Tibial nerve (tissue), 4 donors: ENCODE measurements around the gene SELPLG. TPM values are rescaled to one million over a fixed set of nuclear protein-coding genes. Genes with fewer than 3 reads are reported as not detected.

Source experiments
- DNase-seq, 2 donors: peaks; one replicate each; pipeline ENCODE4 v3.0.0-alpha.2; 2019; ENCODE audit warnings: low spot score in 2 of 2
- H3K27ac ChIP-seq, 4 donors: fragments of 200-600 bp; sonication (generic) in 3 of 4; one replicate each; pipeline ENCODE4 v1.5.1; 2017 to 2019; ENCODE audit warnings: mild to moderate bottlenecking in 1 of 4
- H3K27me3 ChIP-seq, 2 donors: fragments of 200-600 bp; sonication (generic) in 1 of 2; one replicate each; pipeline versions ENCODE4 v1.5.1 to v1.6.0; 2017 to 2019
- H3K36me3 ChIP-seq, 3 donors: fragments of 200-600 bp; sonication (generic); one replicate each; pipeline ENCODE4 v1.5.1; 2018 to 2019
- H3K4me1 ChIP-seq, 4 donors: fragments of 200-600 bp; sonication (generic) in 3 of 4; one replicate each; pipeline ENCODE4 v1.5.1; 2017 to 2019
- H3K4me3 ChIP-seq, 4 donors: fragments of 200-600 bp; sonication (generic) in 3 of 4; one replicate each; pipeline ENCODE4 v1.5.1; 2017 to 2019; ENCODE audit warnings: mild to moderate bottlenecking in 1 of 4, moderate library complexity in 1 of 4
- H3K9me3 ChIP-seq, 4 donors: fragments of 200-600 bp; sonication (generic) in 3 of 4; one replicate each; pipeline ENCODE4 v1.5.1; 2017 to 2019
- EP300 ChIP-seq, 2 donors: sonication (generic); formaldehyde crosslinking; IDR thresholded peaks; one replicate each; pipeline ENCODE4 v1.6.1; 2017; ENCODE audit warnings: antibody characterized with exemption in 2 of 2, mild to moderate bottlenecking in 1 of 2
- POLR2A ChIP-seq, 2 donors: fragments of 450-650 bp; IDR thresholded peaks; one replicate each; pipeline ENCODE4 v1.6.1; 2017; ENCODE audit warnings: antibody characterized with exemption in 2 of 2, mild to moderate bottlenecking in 2 of 2, moderate library complexity in 2 of 2
- WGBS, 2 donors: methylation state at CpG; one replicate each; pipeline ENCODE4 v1.1.5; 2018; 5-methylcytosine and 5-hydroxymethylcytosine counted together
- small RNA-seq: library from RNA; depleted of rRNA; stranded (forward); fragments of <200 nt; gene quantifications from one replicate; pipeline ENCODE3, GENCODE V24; 2016
- total RNA-seq, 4 donors: library from RNA; depleted of rRNA; stranded (reverse); fragments of >200 nt; gene quantifications; one replicate each; pipeline ENCODE4 v1.1.0, GENCODE V29; 2016
- TF ChIP-seq, protein P1 (sequence below), 5 experiments: fragments of 200-600 bp in 3 of 5; fragments of 450-650 bp in 2 of 5; sonication (generic) in 3 of 5; IDR thresholded peaks; one replicate each; pipeline ENCODE4 v1.5.1; 2016 to 2019; ENCODE audit warnings: antibody characterized with exemption in 5 of 5, mild to moderate bottlenecking in 3 of 5, moderate library complexity in 2 of 5

Gene SELPLG
- total RNA-seq, 4 donors from 2014 or later, result 4.5 to 15.1 (median 9.2) TPM

DNA sequence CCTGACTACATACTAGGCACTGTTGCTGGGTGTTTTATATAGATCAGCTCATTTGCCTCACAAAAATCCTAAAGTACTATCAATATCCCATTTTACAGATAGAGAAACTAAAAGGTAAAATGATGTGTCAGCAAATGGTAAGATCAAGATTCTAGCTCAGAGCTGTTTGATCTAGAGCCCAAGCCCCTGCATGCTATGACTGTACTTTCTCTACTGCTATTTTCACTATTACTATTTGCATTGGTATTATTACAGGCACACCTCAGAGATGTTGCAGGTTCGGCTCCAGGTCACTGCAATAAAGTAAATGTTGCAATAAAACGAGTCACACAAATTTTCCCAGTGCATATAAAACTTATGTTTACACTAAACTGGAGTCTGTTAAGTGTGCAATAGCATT is 60.4 kb downstream of the SELPLG start:
- Histone ChIP-seq H3K27me3 (no peaks in the 10 kb centered on the region), H3K36me3 (peaks cover 0 to 21% (median 0%) of the 10 kb centered on the region in 3 donors), H3K9me3 (no peaks in the 10 kb centered on the region), H3K27ac (no peak overlapping the region), H3K4me3 (no peak overlapping the region), H3K4me1 (peaks cover 0 to 7% (median 3%) of the 10 kb centered on the region in 4 donors)
- TF ChIP-seq POLR2A (IDR thresholded peaks at IDR 0.05) (no peak), EP300 (IDR thresholded peaks at IDR 0.05) (no peak)
- TF ChIP-seq, protein P1, sequence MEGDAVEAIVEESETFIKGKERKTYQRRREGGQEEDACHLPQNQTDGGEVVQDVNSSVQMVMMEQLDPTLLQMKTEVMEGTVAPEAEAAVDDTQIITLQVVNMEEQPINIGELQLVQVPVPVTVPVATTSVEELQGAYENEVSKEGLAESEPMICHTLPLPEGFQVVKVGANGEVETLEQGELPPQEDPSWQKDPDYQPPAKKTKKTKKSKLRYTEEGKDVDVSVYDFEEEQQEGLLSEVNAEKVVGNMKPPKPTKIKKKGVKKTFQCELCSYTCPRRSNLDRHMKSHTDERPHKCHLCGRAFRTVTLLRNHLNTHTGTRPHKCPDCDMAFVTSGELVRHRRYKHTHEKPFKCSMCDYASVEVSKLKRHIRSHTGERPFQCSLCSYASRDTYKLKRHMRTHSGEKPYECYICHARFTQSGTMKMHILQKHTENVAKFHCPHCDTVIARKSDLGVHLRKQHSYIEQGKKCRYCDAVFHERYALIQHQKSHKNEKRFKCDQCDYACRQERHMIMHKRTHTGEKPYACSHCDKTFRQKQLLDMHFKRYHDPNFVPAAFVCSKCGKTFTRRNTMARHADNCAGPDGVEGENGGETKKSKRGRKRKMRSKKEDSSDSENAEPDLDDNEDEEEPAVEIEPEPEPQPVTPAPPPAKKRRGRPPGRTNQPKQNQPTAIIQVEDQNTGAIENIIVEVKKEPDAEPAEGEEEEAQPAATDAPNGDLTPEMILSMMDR (IDR thresholded peaks at IDR 0.05), result no peak
- 68 to 70% methylated on average over 2 of the region's 2 CpGs for WGBS, 2 donors
- no peak for DNase-seq

DNA sequence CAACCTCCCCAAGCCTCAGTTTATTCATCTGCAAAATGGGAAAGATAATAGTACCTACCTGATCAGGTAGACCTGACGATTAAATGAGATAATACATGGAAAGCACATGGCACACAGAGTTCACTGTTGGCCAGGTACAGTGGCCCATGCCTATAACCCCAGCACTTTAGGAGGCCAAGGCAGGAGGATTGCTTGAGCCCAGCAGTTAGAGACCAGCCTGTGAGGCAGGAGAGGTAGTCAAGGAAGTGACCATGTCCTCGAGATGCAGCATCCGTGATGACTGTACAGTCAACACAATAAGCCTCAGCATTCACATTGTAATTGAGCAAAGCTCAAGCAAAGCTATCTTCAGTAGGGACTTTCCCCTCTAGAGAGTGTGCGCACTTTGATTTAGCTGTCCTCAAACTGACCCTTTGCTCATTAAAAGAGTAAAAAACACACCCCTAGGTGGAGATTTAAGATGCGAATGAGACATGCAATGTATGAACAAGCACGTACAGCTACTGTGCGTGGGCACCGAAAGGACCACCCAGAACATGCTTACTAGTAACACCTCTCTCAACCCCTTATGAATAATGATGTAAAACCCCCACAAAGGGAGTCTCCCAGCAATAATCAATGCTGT is 61.4 kb downstream of the SELPLG start:
- Histone ChIP-seq H3K9me3 (no peaks in the 10 kb centered on the region), H3K27me3 (no peaks in the 10 kb centered on the region), H3K36me3 (peaks cover 0 to 31% (median 1%) of the 10 kb centered on the region in 3 donors), H3K4me1 (peaks cover 0 to 15% (median 4%) of the 10 kb centered on the region in 4 donors), H3K27ac (no peak overlapping the region), H3K4me3 (no peak overlapping the region)
- TF ChIP-seq, protein P1 (IDR thresholded peaks at IDR 0.05), result no peak
- TF ChIP-seq POLR2A (IDR thresholded peaks at IDR 0.05) (no peak), EP300 (IDR thresholded peaks at IDR 0.05) (no peak)
- DNase-seq, result no peak
- 68 to 70% methylated on average over 8 of the region's 8 CpGs for WGBS, 2 donors

Small RNAs within 50 kb of the gene (small RNA-seq; reads per million reads assigned to genes)
- not detected for gene RNU7-169P

Other genes with a start within 250 kb of the SELPLG start
- gene FICD, start 118.6 kb downstream of the SELPLG start, total RNA-seq, result 10 to 100 TPM in 1 of 4 donors, 1 to 10 TPM in 3; 4.8 to 13.2 (median 8.3) TPM
- gene SART3, start 72.7 kb downstream of the SELPLG start, total RNA-seq, result 10 to 100 TPM; 51.3 to 70.1 (median 63.4) TPM
- gene ISCU, start 71.3 kb downstream of the SELPLG start, total RNA-seq, result 100 to 1,000 TPM; 172 to 269 (median 185) TPM
- gene TMEM119, start 35.8 kb downstream of the SELPLG start, total RNA-seq, result 10 to 100 TPM in 3 of 4 donors, 1 to 10 TPM in 1; 9.0 to 48.8 (median 42.3) TPM
- 100 to 1,000 TPM; 110 to 181 (median 158) TPM for gene CORO1C, start 97.6 kb upstream of the SELPLG start, total RNA-seq
- gene SSH1, start 223.7 kb upstream of the SELPLG start, total RNA-seq, result 10 to 100 TPM; 23.6 to 66.9 (median 28.0) TPM
- gene DAO, start 246.2 kb upstream of the SELPLG start, total RNA-seq, result not detected